Transverse colon (tissue), 3 donors: Measurements from ENCODE around the gene SPINK13.

Source experiments
- POLR2A ChIP-seq: fragments of 450-650 bp; IDR thresholded peaks from one replicate; pipeline ENCODE4 v1.6.1; 2016; ENCODE audit warnings: antibody characterized with exemption, mild to moderate bottlenecking, moderate library complexity
- TF ChIP-seq, protein P1 (sequence below), 5 experiments: fragments of 200-600 bp in 3 of 5; fragments of 450-650 bp in 2 of 5; sonication (generic) in 3 of 5; IDR thresholded peaks; 1 replicate in 2 of 5; 2 replicates in 3 of 5; pipeline ENCODE4 v1.5.1; 2016 to 2017; ENCODE audit warnings: antibody characterized with exemption in 5 of 5, inconsistent platforms in 3 of 5, mild to moderate bottlenecking in 2 of 5, moderate library complexity in 1 of 5

DNA sequence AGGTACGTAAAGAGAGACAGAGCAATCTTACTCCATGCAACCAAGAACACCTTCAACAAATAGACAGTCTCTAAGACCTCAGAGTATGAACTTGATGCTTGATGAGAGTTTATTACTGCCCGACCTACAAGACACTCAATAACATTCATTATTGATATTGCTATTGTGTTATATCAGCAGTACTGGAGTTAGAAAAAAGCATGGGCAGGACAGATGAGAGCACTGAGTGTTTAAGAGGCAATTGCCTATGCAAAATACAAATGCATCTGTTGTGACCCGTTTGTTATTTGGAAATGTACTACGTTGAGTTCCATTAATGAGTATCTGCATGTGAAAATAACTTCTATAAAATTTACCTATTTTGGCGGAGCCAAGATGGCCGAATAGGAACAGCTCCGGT, 38.4 kb upstream of the SPINK13 start:
- TF ChIP-seq, protein P1, sequence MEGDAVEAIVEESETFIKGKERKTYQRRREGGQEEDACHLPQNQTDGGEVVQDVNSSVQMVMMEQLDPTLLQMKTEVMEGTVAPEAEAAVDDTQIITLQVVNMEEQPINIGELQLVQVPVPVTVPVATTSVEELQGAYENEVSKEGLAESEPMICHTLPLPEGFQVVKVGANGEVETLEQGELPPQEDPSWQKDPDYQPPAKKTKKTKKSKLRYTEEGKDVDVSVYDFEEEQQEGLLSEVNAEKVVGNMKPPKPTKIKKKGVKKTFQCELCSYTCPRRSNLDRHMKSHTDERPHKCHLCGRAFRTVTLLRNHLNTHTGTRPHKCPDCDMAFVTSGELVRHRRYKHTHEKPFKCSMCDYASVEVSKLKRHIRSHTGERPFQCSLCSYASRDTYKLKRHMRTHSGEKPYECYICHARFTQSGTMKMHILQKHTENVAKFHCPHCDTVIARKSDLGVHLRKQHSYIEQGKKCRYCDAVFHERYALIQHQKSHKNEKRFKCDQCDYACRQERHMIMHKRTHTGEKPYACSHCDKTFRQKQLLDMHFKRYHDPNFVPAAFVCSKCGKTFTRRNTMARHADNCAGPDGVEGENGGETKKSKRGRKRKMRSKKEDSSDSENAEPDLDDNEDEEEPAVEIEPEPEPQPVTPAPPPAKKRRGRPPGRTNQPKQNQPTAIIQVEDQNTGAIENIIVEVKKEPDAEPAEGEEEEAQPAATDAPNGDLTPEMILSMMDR (IDR thresholded peaks at IDR 0.05), result no peak
- no peak for TF ChIP-seq POLR2A
